HG02840 (cell line): ENCODE results near the gene NELFB.

Experiments used
- ATAC-seq: cut with Tn5 transposase; IDR thresholded peaks from one replicate; pipeline ENCODE4 v1.9.1; 2021; ENCODE audit warnings: mild to moderate bottlenecking, moderate library complexity, moderate number of reproducible peaks; ENCODE audit not compliant: unreplicated experiment, low FRiP score

NELFB gene

DNA sequence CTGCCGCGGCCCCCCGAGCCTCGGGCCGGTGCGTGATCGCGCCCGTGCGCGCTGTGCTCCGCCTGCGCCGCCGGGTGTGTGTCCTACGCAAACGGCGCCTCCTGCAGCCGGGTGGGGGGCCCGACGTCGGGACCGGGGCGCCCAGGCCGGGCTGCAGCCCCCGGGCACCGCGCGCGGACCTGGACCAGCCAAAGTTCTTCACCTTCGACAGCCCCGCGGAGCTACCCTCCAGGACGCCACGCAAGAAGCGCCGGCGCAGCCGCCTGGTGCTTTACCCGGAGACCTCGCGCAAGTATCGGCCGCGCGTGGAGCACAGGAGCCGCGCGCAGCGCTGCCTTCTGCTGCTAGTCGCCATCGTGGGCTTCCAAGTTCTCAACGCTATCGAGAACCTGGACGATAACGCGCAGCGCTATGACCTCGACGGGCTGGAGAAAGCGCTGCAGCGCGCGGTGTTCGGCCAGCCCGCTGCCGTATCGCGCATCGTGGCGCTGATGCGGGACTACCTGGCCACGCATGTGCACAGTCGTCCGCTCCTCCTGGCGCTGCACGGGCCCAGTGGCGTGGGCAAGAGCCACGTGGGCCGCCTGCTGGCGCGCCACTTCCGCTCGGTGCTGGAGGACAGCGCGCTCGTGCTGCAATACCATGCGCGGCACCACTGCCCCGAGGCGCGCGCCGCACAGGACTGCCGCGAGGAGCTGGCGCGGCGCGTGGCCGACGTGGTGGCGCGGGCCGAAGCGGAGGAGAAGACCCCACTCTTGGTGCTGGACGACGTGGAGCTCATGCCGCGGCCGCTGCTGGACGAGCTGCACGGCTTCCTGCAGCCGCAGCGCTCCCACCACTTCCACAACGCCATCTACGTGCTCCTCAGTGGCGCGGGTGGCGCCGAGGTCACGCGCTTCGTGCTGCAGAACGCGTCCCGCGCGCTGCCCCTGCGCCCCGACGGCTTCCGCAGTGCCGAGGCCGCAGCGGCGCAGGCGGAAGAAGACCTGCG, 23.9 kb downstream of the NELFB start:
- no peak for ATAC-seq

DNA sequence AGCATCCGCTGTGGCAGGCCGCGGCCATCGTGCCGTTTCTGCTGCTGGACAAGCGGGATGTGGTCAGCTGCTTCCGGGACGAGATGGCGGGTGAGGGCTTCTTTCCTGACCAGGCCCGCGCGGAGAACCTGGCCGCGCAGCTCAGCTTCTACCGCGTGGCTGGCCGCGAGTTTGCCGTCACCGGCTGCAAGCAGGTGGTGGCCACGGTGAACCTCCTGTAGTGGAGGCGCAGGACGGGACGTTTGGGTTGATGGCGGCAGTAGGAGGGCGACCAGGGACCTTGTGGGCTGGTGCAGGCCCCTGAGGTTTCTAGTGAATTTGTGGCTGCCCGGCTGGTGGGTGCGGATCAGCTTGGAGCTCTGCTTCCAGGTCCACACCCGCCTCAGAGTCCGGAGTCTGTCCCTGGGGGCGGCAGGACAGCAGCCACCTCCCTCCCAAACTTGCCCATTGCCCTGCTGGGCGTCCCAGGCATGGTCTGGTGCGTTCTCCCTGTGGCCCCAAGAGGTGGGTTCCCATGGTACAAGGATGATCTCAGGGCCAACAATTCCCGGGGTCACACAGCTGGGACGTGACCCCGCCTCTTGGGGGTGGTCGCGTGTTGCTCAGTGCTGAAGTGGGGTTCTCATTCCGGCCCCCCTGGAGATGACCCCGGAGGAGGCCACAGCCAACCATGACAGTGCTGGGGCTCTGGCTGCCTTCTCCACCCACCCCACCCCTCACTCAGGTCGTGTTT, 24.8 kb downstream of the NELFB start:
- no peak for ATAC-seq

DNA sequence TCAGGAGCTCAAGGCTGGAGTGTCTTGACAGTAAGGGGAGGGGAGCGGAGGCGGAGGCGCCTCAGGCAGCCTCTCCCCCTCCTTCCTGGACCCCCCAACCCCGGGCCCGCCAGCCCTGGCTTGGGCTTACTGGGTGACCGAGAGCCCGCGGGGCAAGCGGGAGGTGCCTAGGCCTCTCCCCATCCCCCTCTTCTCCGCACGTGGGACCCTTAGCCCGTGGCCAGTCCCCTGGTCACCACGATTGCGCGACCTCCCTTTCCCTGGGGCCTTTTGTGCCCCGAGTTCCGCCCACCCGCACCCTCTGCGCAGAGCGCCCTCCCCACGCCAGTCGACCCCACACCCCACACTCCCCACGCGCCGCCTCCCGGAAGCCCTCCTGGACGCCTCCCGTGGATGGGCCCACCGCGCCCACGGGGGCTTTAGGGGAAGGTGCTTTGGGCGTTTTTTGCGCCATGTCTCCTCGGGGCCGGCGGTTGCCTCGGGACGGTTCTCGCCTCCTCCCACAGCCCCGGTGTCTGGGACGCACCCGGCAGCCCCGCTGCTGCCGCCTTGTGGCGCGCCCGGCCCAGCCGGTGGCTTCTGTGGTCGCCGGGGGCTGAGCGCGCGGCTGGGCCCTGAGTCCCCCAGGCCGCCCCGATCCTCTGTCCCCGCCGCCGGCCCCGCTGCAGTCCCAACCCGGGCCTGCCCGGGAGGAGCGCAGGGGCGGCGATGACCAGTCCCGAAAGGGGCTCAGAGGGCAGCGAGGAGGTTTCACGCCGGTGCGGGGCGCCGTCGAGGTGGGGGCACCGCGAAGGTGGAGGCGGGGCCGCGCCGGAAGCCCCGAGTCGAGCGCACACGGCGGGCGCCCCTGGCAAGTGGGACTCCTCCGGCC, 25.6 kb downstream of the NELFB start:
- no peak for ATAC-seq

DNA sequence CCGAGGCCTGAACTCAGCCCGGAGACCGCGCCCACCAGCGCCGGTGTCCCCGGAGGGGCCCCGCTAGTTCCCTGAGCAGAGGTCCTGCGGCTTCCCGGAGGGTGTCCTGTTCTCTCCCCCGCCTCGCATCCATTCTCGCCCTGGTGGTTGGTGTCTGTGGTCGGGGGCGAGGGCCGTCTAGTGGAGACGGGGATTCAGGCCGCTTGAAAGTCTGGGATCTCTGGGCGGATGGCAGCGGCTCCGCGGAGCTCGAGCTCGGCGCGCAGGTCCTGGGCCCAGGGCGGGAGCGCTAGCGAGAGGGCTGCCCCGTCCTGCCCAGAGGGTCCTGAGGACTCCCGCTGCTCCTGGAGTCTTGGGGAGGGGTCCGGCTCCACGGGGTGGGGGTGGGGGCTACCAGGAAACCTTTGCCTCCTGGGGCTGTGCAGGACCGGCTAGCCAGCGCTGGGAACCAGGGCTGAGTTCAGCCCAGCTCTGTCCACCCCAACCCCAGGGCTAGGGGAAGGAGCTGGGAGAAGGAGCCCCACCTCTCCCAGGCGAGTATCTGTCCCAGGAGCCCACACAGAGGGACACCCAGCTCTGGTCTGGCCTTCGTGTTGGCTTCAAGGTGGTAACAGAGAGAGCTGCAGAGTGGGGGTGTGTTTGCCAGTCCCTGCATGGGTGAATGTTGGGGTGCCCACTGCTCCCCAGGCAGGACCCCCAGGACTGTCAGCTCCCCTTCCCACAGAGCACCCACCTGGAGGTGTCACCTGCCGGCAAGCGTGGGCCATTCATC, 26.4 kb downstream of the NELFB start:
- no peak for ATAC-seq

DNA sequence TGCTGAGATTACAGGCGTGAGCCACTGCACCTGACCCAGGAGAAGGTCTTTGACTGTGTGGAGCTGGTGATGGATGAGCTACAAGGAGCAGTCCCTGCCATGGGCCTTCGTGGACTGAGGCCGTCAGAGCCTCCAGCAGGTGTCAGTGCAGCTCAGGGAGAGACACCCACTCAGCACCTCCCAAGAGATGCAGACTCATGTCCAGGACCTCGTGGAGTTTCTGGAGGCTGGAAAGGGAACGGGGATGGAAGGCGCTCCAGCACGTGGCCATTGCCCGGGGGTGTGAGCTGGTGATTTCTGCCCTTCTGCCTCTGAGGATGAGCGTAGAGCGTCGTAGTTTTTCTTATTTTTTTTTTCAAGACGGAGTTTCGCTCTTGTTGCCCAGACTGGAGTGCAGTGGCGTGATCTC, 31.9 kb downstream of the NELFB start:
- no peak for ATAC-seq

DNA sequence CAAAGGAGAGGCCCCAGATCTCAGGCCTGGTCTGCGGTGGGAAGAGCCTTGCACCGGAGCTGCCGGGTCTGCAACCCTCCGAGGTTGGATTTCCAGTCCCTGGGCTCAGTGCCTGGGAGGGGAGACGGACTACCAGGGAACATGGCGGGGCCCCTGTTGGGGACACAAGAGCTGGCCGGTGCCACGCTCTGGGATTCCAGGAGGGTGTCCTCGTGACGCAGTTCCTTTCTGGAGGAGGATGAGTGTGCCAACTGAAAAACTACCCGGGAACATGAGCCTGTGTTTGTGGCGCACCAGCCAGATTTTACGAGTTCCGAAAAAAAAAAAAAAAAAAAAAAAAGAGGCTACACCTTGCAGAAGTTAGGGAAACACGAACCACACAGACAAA, 38.0 kb downstream of the NELFB start:
- ATAC-seq = no peak

DNA sequence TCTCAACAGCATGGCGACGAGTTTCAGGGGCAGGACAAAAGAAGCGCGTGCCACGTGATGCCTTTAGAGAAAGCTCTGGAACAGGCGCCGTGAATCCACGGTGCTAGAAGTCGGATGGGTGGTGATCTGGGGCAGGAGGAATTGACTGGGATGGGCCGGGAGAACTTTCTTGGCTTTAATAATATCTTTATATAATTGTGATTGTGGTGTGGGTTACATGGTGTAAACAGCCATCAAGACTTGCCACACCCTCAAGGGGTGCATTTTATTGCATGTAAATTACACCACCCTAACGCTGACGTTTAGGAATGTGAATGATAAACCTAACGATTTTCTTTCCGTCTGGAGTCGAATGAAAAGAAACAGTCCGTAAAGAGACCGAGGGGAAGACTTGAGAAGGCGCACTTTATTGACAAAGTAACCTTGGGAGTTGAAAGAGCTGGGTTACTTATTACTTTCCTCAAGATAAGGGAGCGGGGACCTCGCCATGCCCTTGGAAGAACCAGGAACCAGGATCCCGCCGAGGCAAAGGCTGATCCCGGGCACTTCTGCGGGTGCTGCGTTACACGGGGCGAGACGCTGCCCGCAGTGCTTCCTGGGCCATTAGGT, 38.5 kb downstream of the NELFB start:
- no peak for ATAC-seq

DNA sequence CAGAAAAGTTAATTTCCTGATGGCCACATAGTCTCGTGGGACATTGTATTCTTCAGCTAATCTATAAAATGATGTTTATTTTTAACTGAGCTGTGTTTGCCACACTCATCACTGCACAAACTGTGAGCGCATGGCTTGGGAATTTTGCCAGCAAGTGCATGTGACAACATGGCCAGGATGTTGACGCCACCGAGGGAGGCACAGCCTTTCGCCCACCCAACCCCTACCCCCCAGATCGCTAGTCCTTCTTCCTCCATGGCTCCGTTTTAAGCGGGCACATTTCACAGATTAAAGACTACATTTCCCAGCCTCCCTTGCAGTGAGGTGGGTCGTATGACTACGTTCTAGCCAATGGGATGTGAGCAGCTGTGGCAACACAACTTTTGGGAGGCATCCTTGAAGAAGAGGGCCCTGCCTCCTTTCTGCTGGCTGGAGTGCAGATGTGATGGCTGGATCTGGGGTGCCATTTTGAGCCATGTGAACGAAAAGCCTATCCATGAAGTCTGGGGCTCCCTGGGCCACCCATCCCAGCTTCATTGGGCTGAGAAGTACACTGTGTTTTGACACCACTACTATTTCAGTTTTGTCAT, 39.1 kb downstream of the NELFB start:
- ATAC-seq = no peak

DNA sequence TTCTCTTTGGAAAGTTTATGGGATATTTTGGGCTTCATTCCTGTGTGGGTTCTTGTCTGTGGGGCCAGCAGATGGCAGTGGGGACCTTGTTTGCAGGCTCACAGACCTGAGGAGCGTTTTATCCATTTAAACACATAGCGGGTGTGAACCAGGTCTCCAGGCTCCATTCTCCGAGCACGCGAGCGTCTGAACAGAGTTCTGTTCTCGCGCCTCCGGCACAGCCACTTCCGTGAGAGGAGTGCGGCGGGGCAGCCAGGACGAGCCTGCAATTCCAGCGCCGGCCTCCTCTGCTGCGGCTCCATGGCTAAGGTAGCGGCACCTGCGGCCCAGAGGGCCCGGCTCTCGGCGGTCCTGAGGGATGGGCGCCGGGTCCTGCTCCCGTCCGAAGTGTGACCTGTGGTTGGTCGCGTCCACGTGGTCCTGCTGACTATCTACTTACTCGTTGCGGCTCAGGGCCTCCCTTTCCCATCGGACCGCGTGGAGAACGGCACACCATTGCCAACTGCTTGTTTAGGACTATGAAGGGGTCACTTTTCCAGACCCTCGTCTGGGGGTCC, 39.6 kb downstream of the NELFB start:
- ATAC-seq = no peak

DNA sequence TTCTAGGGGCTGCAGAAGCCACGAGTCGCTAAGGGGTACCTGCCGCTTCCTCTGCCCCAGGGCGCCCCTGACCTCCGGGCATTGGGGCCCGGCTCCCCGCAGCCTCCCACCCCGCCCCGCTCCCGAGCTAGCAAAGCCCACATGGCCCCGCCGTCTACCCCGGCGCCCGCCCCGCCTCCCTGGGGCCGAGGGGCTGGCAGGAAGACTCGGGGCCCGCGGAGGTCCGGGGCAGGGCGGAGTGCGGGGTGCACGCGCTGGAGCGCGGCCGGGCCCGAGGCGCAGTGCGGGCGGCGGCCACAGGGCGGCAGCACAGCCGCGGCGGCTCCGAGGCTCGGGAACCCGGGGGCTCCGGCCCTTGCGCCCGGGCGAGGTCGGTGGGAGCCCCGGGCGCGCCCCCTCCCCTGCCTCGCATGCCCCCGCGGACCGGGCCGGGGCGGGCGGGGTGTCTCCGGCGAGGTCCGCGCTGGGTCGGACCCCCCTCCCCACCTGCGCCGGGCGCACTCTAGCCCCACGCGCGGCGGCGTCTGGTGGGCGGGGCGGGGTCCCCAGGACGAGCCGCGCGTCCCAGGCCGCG, 40.2 kb downstream of the NELFB start:
- no peak for ATAC-seq

DNA sequence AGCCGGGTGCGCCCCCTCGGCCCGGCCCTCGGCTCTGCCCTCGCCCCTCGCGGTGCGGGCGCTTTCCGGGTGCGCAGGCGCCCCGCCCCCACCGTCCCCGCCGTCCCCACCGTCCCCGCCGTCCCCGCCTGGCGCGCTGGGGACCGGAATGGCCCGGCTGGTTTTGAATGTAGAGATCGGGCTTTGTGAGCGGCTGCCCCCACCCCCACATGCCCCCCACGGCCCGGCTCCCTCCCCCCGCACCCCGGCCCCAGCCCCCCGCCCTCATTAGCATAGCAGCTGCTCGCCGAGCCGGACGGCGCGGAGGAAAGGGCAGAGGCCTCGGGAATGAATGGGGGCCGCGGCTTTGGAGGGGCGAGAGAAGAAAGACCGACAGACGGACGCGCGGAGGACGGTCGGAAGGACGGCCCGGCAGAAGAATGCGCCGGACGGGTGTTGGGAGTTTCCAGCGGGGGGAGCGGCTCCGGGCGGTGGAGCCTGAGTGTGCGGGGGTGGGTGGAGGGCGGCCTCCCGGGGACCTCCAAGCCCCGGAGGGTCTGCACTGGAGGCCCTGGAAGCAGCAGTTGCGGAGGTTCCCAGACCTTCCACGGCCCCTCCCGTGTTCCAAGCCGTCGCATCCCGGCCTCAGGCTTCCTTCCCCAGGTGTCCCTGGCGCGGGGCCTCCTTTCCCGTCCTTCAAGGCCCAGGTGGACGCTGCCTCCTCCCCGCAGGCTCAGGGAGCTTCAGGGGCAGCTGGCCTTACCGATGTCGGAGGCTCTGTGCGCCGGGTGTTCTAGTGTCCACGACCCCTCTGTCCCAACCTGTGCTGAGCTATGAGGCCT, 40.9 kb downstream of the NELFB start:
- ATAC-seq = no peak

DNA sequence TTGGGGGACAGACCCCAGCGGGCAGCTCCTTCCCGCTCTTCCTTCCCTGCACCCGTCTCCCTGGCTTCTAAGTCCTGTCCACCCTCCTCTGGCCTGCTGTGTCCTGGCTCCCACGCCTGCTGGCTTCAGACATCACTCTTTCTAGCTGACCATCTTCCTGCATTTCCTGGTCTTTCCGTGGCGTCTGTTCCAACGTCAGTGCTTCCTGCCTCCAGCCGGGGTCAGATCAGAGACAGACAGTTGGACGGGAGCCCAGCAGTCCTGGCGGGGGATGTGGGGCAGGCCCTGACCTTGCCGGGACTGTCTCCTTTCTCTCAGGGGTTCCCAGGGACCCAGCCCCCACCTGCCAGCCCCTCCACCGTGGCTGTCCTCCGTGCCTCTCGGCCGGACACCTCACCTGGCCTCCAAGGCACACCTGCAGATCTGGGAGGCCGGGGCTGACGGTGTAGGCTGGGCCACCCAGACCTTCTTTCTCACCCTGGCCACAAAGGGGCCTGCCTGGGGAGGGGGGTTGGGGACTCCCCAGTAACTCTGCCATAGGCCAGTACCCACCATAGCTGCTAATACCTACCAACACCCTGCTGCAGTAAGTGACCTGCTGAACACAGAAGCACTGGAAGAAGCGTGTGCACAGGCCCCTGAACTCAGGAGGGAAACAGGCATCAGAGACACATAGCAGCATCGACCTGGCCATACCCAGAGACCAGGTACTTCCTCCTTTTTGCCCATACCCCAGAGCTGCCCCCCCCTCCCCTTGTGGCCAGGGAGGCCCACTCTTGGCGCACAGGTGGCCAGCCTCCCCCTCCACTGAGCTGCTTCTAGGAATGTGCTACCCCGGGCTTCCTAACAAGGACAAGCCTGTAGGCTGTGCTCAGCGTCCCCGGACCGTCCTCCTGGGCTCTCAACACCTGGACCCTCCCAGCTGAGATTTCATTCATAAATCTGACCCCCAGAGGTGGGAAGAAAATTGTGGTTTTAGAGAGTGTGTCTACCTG, 41.8 kb downstream of the NELFB start:
- no peak for ATAC-seq

DNA sequence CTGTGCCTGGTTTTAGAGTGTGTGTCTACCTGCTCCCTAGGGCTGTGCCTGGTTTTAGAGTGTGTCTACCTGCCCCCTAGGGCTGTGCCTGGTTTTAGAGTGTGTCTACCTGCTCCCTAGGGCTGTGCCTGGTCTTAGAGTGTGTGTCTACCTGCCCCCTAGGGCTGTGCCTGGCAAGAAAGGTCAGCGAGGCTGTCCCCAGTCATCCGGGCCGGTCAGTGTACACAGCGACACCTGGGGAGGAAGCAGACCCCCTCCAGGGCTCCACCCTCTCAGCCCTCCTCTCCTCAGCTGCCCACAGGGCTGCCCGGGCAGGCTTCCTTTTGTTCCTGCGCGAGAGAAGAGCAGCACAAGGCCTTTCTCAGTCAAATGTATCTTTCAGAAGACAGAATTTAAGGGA, 42.8 kb downstream of the NELFB start:
- no peak for ATAC-seq

DNA sequence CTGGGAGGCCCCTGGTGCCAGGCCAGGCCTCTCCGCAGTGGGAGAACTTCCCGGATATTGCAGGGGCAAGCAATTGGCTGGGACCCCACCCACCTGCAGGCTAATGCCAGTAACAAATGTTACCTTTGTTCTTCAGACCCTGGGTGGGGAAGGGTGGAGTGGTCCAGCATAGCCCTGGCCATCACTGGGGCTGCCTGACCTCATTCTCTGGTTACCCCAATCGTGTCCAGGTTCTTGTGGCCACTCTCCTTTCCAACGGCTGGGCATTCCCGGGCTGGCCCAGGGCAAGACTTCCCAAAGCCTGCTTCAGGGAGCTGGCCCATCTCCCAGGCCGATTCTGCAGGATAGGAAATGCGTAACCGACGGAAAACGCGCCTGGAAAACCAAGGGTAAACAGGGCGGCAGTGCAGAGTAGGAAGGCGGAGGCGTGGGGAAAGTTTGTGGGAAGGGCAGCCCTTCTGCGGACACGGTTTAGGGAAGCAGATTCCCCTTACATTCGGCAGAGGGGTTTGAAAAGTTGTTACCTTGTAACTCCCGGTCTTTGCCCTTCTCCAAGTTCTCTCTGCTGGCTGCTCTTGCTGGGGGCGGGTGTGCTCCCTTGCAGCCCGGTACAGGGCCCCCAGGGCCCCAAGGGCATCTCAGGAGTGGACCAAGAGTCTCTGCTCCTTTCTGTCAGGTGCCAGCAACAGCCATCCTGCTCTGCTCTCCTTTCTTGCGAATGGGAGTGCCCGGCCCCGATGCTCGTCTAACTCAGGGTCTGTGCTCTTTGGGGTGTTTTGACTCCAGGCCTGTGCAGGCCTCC, 43.5 kb downstream of the NELFB start:
- ATAC-seq = no peak

DNA sequence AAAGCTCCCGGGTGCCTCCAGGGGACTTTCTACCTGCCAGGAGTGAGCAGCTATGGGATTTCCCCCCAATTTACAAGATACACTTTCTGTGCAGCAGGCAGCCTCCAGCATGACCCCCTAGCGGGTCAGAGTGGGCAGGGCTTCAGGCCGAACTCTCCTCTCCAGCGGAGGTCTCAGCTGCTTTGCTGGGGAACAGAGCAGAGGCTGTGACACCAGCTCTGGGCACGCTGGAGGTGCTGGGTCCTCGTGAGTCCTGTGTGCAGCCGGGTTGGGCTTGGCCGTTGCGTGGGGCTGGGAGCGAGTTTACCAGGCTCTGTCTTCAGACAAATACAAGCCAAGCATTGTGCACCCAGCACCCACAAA, 44.1 kb downstream of the NELFB start:
- no peak for ATAC-seq

DNA sequence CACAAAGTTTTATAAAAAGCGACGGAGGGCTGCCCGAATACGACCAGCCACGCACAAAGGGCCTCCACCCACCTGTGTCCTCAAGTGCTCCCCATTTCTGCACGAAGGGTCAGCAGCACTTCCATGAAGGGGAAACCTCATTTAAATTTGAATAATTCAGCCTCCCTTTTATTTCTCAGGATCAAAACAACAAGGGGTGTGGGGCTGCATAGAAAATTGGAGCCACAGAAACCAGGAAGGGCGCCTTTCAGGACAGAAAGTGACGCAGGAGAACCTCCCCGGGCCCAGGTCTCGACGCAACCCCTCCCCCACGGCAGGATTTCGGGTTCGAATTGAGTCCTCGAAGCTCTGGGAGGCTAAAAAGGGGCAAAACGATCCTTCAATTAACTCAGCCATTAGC, 44.8 kb downstream of the NELFB start:
- ATAC-seq = no peak
